Lower leg skin (tissue), 4 donors: ENCODE measurements around the gene PTOV1. TPM values are rescaled to one million over a fixed set of nuclear protein-coding genes. Genes with fewer than 3 reads are reported as not detected.

ENCODE experiments used
- DNase-seq, 2 donors: peaks; one replicate each; pipeline ENCODE4 v3.0.0-alpha.2; 2019; ENCODE audit warnings: low spot score in 2 of 2
- H3K4me3 ChIP-seq: fragments of 200-600 bp; sonication (generic); 2 replicates; pipeline ENCODE4 v1.5.1; 2017; ENCODE audit warnings: mild to moderate bottlenecking, low read depth; ENCODE audit not compliant: poor library complexity, severe bottlenecking
- POLR2A ChIP-seq, 2 donors: fragments of 450-650 bp; IDR thresholded peaks; one replicate each; pipeline ENCODE4 v1.6.1; 2016 to 2017; ENCODE audit warnings: antibody characterized with exemption in 2 of 2, mild to moderate bottlenecking in 1 of 2, moderate library complexity in 1 of 2
- WGBS, 2 donors: methylation state at CpG; one replicate each; pipeline ENCODE4 v1.1.5; 2018; 5-methylcytosine and 5-hydroxymethylcytosine counted together
- intact Hi-C: fragments of 100-400 bp; cut with DNase I; formaldehyde crosslinking; loops from one replicate; pipeline ENCODE4 v1.15.0; 2023; ENCODE audit warnings: low total_unique reads
- total RNA-seq, 4 donors: library from RNA; depleted of rRNA; stranded (reverse); fragments of >200 nt; gene quantifications; one replicate each; pipeline ENCODE4 v1.1.0, GENCODE V29; 2016
- TF ChIP-seq, protein P1 (sequence below), 3 donors: fragments of 450-650 bp; IDR thresholded peaks; one replicate each; pipeline ENCODE4 v1.5.1; 2016; ENCODE audit warnings: antibody characterized with exemption in 3 of 3, mild to moderate bottlenecking in 3 of 3, moderate library complexity in 2 of 3

PTOV1 gene
- total RNA-seq, 4 donors from 2014 or later: 62.4 to 122 (median 92.5) TPM

DNA sequence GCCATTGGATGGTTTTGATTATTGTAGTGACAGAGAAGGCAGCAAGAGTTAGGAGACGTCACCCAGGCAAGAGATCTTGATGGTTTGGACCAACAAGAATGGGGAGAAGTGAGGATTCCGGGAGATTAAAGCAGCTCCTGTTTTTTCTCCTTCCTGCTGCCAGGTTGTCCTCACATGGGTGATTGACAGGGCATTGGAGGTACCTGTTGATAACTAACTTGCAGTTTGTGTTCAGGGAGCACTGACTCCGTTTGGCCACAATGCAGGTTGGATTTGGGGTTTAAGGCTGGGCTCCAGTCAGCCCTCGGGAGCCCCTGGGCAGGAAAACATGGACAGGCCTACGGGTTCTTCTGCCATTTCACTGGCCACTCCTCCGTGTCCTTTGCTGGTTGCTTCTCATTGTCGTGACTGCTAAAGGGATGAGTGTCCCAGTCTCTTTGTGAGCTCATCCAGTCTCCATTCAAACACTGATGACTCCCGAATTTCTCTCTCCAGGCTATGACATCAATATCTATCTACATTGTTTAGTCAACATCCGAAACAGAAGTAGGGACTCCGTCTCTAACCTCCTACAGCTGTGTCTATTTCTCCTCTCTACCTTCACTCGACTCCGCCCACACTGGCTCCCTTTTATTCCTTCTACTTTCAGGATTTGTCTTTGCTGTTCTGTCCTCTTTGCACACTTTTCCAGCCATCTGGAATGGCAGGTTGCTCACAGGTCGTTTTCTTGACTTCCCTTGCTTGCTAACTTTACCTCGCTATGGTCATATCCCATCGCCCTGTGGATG is 1.3 kb upstream of the PTOV1 start:
- intact Hi-C loops: no loop called here
- WGBS, 2 donors: 91% methylated on average over 15 of the region's 15 CpGs
- peak in 1 of 2 donors; percentile 19 for DNase-seq
- TF ChIP-seq, protein P1, sequence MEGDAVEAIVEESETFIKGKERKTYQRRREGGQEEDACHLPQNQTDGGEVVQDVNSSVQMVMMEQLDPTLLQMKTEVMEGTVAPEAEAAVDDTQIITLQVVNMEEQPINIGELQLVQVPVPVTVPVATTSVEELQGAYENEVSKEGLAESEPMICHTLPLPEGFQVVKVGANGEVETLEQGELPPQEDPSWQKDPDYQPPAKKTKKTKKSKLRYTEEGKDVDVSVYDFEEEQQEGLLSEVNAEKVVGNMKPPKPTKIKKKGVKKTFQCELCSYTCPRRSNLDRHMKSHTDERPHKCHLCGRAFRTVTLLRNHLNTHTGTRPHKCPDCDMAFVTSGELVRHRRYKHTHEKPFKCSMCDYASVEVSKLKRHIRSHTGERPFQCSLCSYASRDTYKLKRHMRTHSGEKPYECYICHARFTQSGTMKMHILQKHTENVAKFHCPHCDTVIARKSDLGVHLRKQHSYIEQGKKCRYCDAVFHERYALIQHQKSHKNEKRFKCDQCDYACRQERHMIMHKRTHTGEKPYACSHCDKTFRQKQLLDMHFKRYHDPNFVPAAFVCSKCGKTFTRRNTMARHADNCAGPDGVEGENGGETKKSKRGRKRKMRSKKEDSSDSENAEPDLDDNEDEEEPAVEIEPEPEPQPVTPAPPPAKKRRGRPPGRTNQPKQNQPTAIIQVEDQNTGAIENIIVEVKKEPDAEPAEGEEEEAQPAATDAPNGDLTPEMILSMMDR (IDR thresholded peaks at IDR 0.05): no peak
- no peak for TF ChIP-seq POLR2A (IDR thresholded peaks at IDR 0.05)
- H3K4me3 ChIP-seq: no peak overlapping the region

DNA sequence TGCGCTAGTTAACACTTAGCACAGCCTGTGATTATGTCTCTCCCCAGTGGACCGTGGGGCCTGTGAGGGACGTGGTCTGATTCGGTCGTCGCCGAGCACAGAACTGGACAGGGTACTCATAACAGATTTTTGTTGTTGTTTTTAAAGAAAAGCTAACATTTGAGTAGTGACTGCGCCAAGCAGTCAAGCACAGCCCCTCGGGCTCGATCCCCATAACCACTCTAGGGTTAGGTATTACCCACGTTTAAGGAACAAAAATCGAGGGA is 805 bp upstream of the PTOV1 start:
- TF ChIP-seq, protein P1 (IDR thresholded peaks at IDR 0.05): no peak
- TF ChIP-seq POLR2A (IDR thresholded peaks at IDR 0.05): no peak
- 52 to 65% methylated on average over 12 of the region's 12 CpGs for WGBS, 2 donors
- intact Hi-C loops: no loop called here
- peak in 1 of 2 donors; percentile 87 for DNase-seq
- no peak overlapping the region for H3K4me3 ChIP-seq

DNA sequence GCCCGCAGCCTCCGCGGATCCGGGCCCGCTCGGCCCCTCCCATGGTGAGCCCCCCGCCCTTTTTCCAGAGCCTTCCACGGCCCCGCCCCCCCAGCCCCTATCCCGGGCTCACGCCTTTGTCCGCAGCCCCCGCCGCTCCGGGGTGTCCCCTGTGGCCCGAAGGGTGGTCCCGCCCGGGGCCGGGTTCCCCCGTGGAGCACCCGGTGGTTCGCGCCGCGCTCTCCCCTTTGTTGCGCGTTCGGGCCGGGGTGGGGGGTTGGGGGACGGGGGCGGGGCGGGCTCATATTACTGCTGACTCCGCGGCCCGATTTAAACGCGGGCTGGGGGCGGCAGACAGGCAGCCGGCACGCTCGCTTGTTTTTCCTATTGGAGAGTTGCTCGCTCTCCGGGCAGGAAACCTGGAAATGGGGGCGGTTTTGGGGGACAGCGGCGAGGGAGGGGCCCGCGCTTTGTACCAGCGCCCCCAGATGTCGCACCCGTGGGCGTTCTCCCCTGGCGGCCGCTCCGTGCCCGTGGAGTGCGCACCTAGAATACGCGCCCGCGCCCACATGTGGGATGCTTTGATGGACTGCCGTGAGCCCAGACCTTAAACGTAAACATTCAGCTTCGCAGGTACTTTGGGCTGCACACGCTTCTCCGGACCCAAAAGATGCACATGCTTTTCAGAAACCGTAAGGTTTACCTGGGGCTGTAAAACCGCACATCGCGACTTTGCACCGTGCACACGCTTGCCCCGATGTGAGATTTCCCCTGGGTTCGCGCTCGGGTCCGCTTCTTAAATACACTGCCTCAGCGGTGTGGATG is 699 bp downstream of the PTOV1 start:
- intact Hi-C loops: no loop called here
- H3K4me3 ChIP-seq: peak overlapping the region; percentile 89
- TF ChIP-seq POLR2A (IDR thresholded peaks at IDR 0.05): no peak
- TF ChIP-seq, protein P1 (IDR thresholded peaks at IDR 0.05): no peak
- 2% methylated on average over 21 to 50 of the region's 78 CpGs for WGBS, 2 donors
- peak; percentile 35 to 86 for DNase-seq

DNA sequence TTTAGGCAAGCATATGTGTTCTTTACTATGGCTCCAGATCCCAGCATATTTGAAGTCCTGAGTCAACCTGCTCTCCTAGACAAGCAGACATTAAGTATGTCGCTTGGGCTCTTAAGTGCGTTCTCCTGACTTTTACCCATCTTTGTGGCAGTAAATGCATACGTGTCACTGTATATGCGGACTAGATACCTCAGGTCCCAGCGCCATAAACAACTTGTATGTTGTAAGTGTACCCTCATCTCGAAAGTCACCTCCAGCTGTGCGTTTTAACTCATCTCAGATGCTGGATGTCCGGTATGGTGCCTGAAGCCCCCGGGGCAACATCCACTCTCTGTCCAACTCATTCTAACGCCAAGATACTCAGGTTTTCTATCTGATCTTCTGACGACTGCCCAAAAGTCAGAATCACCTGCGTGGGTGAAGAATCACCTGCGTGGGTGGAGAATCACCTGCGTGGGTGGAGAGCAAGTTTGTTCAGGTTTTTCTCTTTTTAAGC is 1.7 kb downstream of the PTOV1 start:
- WGBS, 2 donors: 54 to 60% methylated on average over 14 of the region's 14 CpGs
- TF ChIP-seq POLR2A (IDR thresholded peaks at IDR 0.05): no peak
- TF ChIP-seq, protein P1 (IDR thresholded peaks at IDR 0.05): no peak
- no peak overlapping the region for H3K4me3 ChIP-seq
- intact Hi-C loops: no loop called here
- peak; percentile 15 to 57 for DNase-seq

GRCh38 chr19:49853852-49854377 is 3.0 kb downstream of the PTOV1 start:
- TF ChIP-seq, protein P1 (IDR thresholded peaks at IDR 0.05): no peak
- TF ChIP-seq POLR2A (IDR thresholded peaks at IDR 0.05): no peak
- intact Hi-C loops: no loop called here
- 85% methylated on average over 10 of the region's 10 CpGs for WGBS, 2 donors
- peak in 1 of 2 donors; percentile 73 for DNase-seq
- H3K4me3 ChIP-seq: no peak overlapping the region
